Endodermal cell (in vitro differentiated cells): ENCODE measurements around the gene ADGRL3. TPM values are rescaled to one million over a fixed set of nuclear protein-coding genes. Genes with fewer than 3 reads are reported as not detected.

Source experiments
- DNase-seq: peaks from one replicate; pipeline ENCODE4 v3.0.0-alpha.2; 2017
- H3K27ac ChIP-seq: 2 replicates; pipeline ENCODE4 v1.5.1; 2013; ENCODE audit warnings: mild to moderate bottlenecking, low read depth, low read length, moderate library complexity
- H3K27me3 ChIP-seq: 2 replicates; pipeline ENCODE4 v1.6.1; 2013; ENCODE audit warnings: mild to moderate bottlenecking, low read length, moderate library complexity; ENCODE audit not compliant: insufficient read depth, control insufficient read depth, poor library complexity, severe bottlenecking
- H3K36me3 ChIP-seq: 2 replicates; pipeline ENCODE4 v1.7.0; 2013; ENCODE audit warnings: mild to moderate bottlenecking, low read length, moderate library complexity; ENCODE audit not compliant: control insufficient read depth, insufficient read depth
- H3K4me1 ChIP-seq: one replicate; pipeline ENCODE4 v1.7.0; 2013; ENCODE audit warnings: low read length; ENCODE audit not compliant: control insufficient read depth, insufficient read depth
- H3K4me3 ChIP-seq: 2 replicates; pipeline ENCODE4 v1.5.1; 2013; ENCODE audit warnings: mild to moderate bottlenecking, low read length, moderate library complexity
- H3K9ac ChIP-seq: 2 replicates; pipeline ENCODE4 v1.6.1; 2013; ENCODE audit warnings: mild to moderate bottlenecking, low read length, moderate library complexity; ENCODE audit not compliant: poor library complexity, severe bottlenecking; ENCODE audit errors: extremely low read depth
- H3K9me3 ChIP-seq: 2 replicates; pipeline ENCODE4 v1.6.1; 2013; ENCODE audit warnings: mild to moderate bottlenecking, low read length, moderate library complexity; ENCODE audit not compliant: control insufficient read depth
- H3K27ac Mint-ChIP-seq: 2 replicates; pipeline ENCODE4 v1.8.0; 2020; ENCODE audit warnings: mixed read lengths
- H3K27me3 Mint-ChIP-seq: 2 replicates; pipeline ENCODE4 v1.8.0; 2021; ENCODE audit warnings: mild to moderate bottlenecking, mixed read lengths; ENCODE audit not compliant: insufficient read depth
- H3K36me3 Mint-ChIP-seq: 2 replicates; pipeline ENCODE4 v1.8.0; 2020; ENCODE audit warnings: low read depth, mixed read lengths
- H3K4me1 Mint-ChIP-seq: 2 replicates; pipeline ENCODE4 v1.8.0; 2020; ENCODE audit warnings: mixed read lengths
- H3K4me3 Mint-ChIP-seq: 2 replicates; pipeline ENCODE4 v1.8.0; 2020; ENCODE audit warnings: mild to moderate bottlenecking, moderate library complexity, mixed read lengths
- H3K9me3 Mint-ChIP-seq: 2 replicates; pipeline ENCODE4 v1.8.0; 2020; ENCODE audit warnings: mild to moderate bottlenecking, mixed read lengths
- CTCF ChIP-seq: fragments of 200-600 bp; sonication (generic); conservative IDR thresholded peaks from 2 replicates; pipeline ENCODE4 v1.5.0; 2021; ENCODE audit warnings: antibody characterized with exemption, mild to moderate bottlenecking
- WGBS, 2 experiments: methylation state at CpG; one replicate each; pipeline versions ENCODE4 v1.1.5 to v1.1.7; 2013; ENCODE audit warnings: missing lambda C conversion rate in 2 of 2, mixed read lengths in 1 of 2; ENCODE audit not compliant: insufficient coverage in 1 of 2, insufficient read length in 1 of 2; 5-methylcytosine and 5-hydroxymethylcytosine counted together
- total RNA-seq, 2 donors: library from RNA; stranded (reverse); fragmentation: NEBNext Ultra II Directional in 1 of 2; extraction: Animal tissue kit (Norgen Biotek cat#: 25700) in 1 of 2; gene quantifications; 2 replicates in 1 of 2; 3 replicates in 1 of 2; pipeline ENCODE4 v1.2.1, GENCODE V29; 2021

The ADGRL3 gene
- total RNA-seq, 2 donors from 2014 or later, result 9.9 to 10.3 TPM

GRCh38 chr4:61493041-61493440 is 292.9 kb downstream of the ADGRL3 start:
- Histone ChIP-seq H3K4me3 (no peak overlapping the region), H3K9ac (no peak overlapping the region), H3K9me3 (no peaks in the 10 kb centered on the region), H3K4me1 (no peaks in the 10 kb centered on the region), H3K27me3 (no peaks in the 10 kb centered on the region), H3K27ac (peak overlapping the region; percentile 18), H3K36me3 (peaks cover 4% of the 10 kb centered on the region)
- TF ChIP-seq CTCF, result no peak
- no peak for DNase-seq
- Mint-ChIP-seq H3K27me3 (no peaks in the 10 kb centered on the region), H3K4me3 (no peak overlapping the region), H3K36me3 (no peaks in the 10 kb centered on the region), H3K4me1 (peaks cover 4% of the 10 kb centered on the region), H3K27ac (no peak overlapping the region), H3K9me3 (no peaks in the 10 kb centered on the region)
- 58 to 83% methylated on average over 2 to 3 of the region's 4 CpGs for WGBS, 2 experiments

DNA sequence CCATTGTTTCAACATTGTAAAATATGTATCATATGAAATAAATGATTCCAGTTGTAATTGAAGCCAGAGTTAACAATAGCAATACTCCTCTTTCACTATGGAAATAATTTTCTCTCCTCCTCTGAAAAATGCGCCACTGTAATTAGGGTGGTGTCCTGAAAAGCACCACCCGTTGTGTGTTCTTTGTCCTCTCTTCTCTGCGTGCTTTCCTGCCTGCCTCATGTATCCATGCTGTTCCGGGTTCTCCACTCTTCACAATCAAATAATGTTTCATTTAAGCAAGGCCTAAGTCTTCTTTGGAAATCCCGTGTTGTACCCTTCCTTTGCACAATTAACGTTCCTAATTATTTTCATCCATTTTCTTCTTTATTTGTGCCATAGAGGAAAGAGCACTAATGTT is 293.3 kb downstream of the ADGRL3 start:
- Mint-ChIP-seq H3K4me3 (no peak overlapping the region), H3K27ac (no peak overlapping the region), H3K9me3 (no peaks in the 10 kb centered on the region), H3K36me3 (no peaks in the 10 kb centered on the region), H3K27me3 (no peaks in the 10 kb centered on the region), H3K4me1 (peaks cover 4% of the 10 kb centered on the region)
- Histone ChIP-seq H3K9ac (no peak overlapping the region), H3K4me1 (no peaks in the 10 kb centered on the region), H3K36me3 (peaks cover 4% of the 10 kb centered on the region), H3K9me3 (no peaks in the 10 kb centered on the region), H3K4me3 (no peak overlapping the region), H3K27ac (peak overlapping the region; percentile 51), H3K27me3 (no peaks in the 10 kb centered on the region)
- WGBS, 2 experiments, result 50 to 61% methylated on average over 4 to 6 of the region's 6 CpGs
- TF ChIP-seq CTCF, result no peak
- DNase-seq, result no peak

DNA sequence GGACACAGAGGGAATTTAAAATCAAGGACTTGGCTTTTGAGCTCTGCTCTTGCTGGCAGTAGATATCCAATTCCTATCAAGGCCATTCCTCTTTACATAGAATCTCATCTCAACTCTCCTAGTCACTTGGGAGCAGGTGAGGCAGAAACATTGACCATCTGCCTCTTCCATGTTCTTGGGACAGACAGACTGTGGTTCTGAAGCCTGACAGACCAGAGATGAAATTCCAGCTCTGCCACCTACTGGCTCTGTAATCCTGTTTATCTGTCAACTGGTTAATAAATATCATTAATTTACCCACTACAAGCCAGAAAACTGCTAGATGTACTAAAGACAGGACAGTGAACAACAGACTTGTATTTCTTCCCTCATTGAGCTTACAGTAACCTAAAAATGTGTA is 300.8 kb downstream of the ADGRL3 start:
- H3K27ac Mint-ChIP-seq, result no peak overlapping the region
- H3K9me3 ChIP-seq, result no peaks in the 10 kb centered on the region
- TF ChIP-seq CTCF, result peak; percentile 36
- peaks cover 4% of the 10 kb centered on the region for H3K36me3 ChIP-seq
- H3K36me3 Mint-ChIP-seq, result no peaks in the 10 kb centered on the region
- DNase-seq, result no peak
- no peaks in the 10 kb centered on the region for H3K9me3 Mint-ChIP-seq
- H3K27me3 ChIP-seq, result no peaks in the 10 kb centered on the region
- no peaks in the 10 kb centered on the region for H3K4me1 ChIP-seq
- no peaks in the 10 kb centered on the region for H3K27me3 Mint-ChIP-seq
- H3K9ac ChIP-seq, result no peak overlapping the region
- H3K4me3 ChIP-seq, result no peak overlapping the region
- H3K4me1 Mint-ChIP-seq, result no peaks in the 10 kb centered on the region
- H3K4me3 Mint-ChIP-seq, result no peak overlapping the region
- H3K27ac ChIP-seq, result no peak overlapping the region
